ENCODE data around the gene MC1R. TPM values are rescaled to one million over a fixed set of nuclear protein-coding genes. Genes with fewer than 3 reads are reported as not detected.

The MC1R gene
- total RNA-seq, 6 experiments from 2014 or later, result 2.1 to 3.2 (median 3.0) TPM

DNA sequence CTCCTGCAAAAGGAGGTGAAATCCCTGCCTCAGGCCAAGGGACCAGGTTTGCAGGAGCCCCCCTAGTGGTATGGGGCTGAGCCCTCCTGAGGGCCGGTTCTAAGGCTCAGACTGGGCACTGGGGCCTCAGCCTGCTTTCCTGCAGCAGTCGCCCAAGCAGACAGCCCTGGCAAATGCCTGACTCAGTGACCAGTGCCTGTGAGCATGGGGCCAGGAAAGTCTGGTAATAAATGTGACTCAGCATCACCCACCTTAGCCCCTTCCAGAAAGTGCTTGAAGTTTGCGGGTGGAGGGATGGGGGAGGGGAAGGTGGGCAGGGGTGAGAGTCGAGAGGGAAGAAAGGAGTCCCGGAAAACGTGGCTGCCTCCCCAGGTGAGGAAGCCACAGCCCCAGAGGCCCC, 2.1 kb downstream of the MC1R start:
- TF ChIP-seq, protein P1, sequence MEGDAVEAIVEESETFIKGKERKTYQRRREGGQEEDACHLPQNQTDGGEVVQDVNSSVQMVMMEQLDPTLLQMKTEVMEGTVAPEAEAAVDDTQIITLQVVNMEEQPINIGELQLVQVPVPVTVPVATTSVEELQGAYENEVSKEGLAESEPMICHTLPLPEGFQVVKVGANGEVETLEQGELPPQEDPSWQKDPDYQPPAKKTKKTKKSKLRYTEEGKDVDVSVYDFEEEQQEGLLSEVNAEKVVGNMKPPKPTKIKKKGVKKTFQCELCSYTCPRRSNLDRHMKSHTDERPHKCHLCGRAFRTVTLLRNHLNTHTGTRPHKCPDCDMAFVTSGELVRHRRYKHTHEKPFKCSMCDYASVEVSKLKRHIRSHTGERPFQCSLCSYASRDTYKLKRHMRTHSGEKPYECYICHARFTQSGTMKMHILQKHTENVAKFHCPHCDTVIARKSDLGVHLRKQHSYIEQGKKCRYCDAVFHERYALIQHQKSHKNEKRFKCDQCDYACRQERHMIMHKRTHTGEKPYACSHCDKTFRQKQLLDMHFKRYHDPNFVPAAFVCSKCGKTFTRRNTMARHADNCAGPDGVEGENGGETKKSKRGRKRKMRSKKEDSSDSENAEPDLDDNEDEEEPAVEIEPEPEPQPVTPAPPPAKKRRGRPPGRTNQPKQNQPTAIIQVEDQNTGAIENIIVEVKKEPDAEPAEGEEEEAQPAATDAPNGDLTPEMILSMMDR (IDR thresholded peaks at IDR 0.05), result no peak
- H3K4me3 Mint-ChIP-seq, result peak overlapping the region; percentile 27; the same call in 1 of the 2 replicates
- DNase-seq, result peak; percentile 50
- H3K4me1 Mint-ChIP-seq (ENCODE audit: low read depth), result peaks cover 49% of the 10 kb centered on the region
- peak overlapping the region; percentile 99 for H3K27ac Mint-ChIP-seq
- H3K36me3 Mint-ChIP-seq (ENCODE audit: low read depth), result no peaks in the 10 kb centered on the region
- peaks cover 11% of the 10 kb centered on the region for H3K27me3 Mint-ChIP-seq (ENCODE audit: insufficient read depth)
- no peaks in the 10 kb centered on the region for H3K9me3 Mint-ChIP-seq

DNA sequence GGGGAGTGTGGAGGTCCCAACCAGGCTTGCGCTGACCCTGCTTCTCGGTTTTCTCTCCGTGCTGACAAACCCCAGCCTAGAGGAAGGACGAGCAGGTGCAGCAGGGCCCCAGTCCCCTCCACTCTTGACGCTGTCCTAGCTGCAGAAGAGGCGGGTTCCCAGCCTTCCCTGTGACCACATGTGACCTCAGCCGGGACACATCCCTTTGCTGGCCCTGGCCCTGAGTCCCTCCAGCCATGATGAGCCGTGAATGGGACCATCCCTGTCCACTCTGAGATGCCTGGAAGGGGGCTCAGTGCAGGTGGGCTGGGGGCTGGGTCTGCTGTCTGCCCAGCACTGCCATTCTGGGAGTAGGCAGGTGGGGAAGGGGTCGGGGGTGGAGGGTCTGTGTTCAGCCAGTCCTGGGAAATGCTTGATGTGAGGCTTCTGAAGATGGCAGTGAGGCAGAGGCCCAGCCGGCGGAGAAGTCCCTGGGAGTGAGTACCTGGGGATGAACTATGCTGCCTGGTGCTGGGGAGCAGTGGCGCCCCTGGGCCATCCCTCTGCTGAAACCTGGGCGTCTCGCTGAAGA, 2.6 kb downstream of the MC1R start:
- no peaks in the 10 kb centered on the region for H3K9me3 Mint-ChIP-seq
- no peak for DNase-seq
- H3K36me3 Mint-ChIP-seq (ENCODE audit: low read depth), result no peaks in the 10 kb centered on the region

DNA sequence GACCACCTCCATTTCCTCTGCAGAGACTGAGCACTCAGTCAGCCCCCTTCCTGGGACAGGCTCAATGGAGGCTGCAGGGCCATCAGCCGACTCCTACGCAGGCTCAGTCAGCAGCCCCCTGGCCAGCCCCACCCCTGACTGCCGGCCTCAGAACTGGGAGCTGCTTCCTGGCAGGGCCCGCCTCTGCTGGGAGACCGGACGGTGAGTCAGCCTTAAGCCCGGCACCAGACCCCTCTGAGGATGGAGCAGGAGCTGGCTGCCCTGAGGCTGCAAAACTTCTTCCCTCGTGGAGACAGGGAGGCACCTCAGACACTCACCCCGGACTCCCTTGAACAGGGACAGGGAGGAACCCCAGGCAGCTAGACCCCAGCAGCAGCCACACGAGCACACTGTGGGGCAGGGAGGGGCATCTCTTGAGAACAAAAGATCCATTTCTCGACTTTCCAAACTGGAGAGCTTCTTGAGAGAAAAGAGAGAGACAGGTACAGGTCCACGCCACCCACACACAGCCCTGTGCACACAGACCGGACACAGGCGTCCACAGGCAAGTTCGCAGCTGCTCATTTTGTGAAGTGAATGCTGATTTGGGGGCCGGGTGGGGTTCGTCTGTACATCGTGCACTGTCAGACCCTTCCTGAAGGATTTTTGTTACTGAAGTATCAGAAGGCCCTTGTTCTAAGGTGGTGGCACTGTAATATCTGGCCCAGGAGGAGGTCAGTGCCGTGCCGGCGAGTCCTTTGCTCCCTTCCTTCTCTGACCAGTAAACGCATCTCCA, 3.2 kb downstream of the MC1R start:
- TF ChIP-seq, protein P1 (IDR thresholded peaks at IDR 0.05), result no peak
- Mint-ChIP-seq H3K4me3 (peak overlapping the region; percentile 93), H3K36me3 (ENCODE audit: low read depth) (no peaks in the 10 kb centered on the region), H3K27ac (peak overlapping the region; percentile 99), H3K4me1 (ENCODE audit: low read depth) (peaks cover 49% of the 10 kb centered on the region), H3K27me3 (ENCODE audit: insufficient read depth) (peaks cover 11% of the 10 kb centered on the region), H3K9me3 (no peaks in the 10 kb centered on the region)
- peak; percentile 96 for DNase-seq

More for the DNA sequence above, 2.6 kb downstream of the MC1R start:
- Mint-ChIP-seq H3K27ac (peak overlapping the region; percentile 99), H3K4me1 (ENCODE audit: low read depth) (peaks cover 49% of the 10 kb centered on the region), H3K27me3 (ENCODE audit: insufficient read depth) (peaks cover 11% of the 10 kb centered on the region), H3K4me3 (peak overlapping the region; percentile 93; the same call in 1 of the 2 replicates)
- TF ChIP-seq, protein P1 (IDR thresholded peaks at IDR 0.05), result no peak

DNA sequence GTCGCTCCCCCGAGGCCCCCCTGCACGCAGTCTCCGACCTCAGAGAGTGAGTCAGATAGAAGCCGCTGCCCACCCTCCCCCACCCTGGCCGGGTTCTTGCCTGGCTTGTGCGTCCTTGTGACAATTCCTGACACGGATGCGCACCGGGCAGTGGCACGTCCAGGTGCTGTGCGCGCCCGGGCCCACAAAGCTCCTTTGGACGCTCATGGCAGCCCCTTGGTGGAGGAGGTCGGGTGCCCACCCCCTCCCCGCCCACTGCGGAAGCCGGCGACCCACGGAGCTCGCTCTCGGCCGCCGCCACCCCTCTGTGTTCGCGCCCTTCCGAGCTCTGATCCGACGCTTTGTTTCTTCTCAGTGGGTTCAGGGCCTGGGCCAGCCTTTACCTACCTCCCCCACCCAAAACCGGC, 3.8 kb downstream of the MC1R start:
- peak; percentile 93 for DNase-seq
- H3K36me3 Mint-ChIP-seq (ENCODE audit: low read depth), result no peaks in the 10 kb centered on the region
- TF ChIP-seq, protein P1 (IDR thresholded peaks at IDR 0.05), result no peak
- peaks cover 11% of the 10 kb centered on the region for H3K27me3 Mint-ChIP-seq (ENCODE audit: insufficient read depth)
- peak overlapping the region; percentile 99 for H3K27ac Mint-ChIP-seq
- peak overlapping the region; percentile 93 for H3K4me3 Mint-ChIP-seq
- H3K4me1 Mint-ChIP-seq (ENCODE audit: low read depth), result peaks cover 47% of the 10 kb centered on the region
- H3K9me3 Mint-ChIP-seq, result no peaks in the 10 kb centered on the region

DNA sequence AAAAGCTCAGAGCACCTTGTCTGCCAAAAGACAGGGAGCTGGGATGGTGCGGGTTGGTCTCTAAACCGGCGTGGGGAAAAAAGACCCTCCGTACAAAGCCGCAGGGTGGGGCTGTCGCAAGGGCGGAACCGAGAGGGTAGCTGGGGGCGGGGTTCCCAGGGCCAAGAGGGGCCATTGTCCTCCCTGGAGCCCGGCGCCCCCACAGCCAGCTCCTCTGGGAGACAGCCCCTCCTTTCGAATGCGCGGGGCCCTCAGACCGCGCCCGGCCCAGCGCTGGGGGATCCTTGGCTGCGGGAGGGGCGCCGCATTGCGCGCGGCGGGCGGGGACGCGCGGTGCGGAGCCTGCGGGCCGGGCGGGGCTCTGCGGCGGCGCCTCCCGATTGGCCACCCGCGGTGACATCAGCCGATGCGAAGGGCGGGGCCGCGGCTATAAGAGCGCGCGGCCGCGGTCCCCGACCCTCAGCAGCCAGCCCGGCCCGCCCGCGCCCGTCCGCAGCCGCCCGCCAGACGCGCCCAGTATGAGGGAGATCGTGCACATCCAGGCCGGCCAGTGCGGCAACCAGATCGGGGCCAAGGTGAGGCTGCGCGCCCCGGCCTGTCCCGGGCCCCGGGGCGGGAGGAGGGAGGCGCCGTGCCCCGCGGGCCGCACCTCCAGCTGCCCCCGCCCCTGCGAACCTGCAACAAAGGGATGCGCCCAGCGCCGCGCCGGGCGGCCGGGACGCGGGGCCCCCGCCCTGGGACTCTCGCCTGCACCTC, 4.4 kb downstream of the MC1R start, which contains the start of gene TUBB3:
Gene TUBB3 (plus strand): TSS at position 459 of the 756 bp plus-strand sequence. CDS start 60 bp downstream, at position 519.
- peak within 1 kb of the TSS; percentile 93 for H3K4me3 Mint-ChIP-seq
- peaks cover 44% of the 10 kb centered on the region for H3K4me1 Mint-ChIP-seq (ENCODE audit: low read depth)
- TF ChIP-seq, protein P1 (IDR thresholded peaks at IDR 0.05), result peak; percentile 32
- H3K9me3 Mint-ChIP-seq, result no peaks in the 10 kb centered on the region
- no peaks in the 10 kb centered on the region for H3K36me3 Mint-ChIP-seq (ENCODE audit: low read depth)
- H3K27ac Mint-ChIP-seq, result peak within 1 kb of the TSS; percentile 99
- peak; percentile 80 for DNase-seq
- peaks cover 7% of the 10 kb centered on the region for H3K27me3 Mint-ChIP-seq (ENCODE audit: insufficient read depth)

Measured in HFFc6 (cell line).